Measurements from ENCODE around the gene OCSTAMP.

GRCh38 chr20:46590443-46590842, 40.0 kb upstream of the OCSTAMP start:
- no peak for TF ChIP-seq EZH2 (IDR thresholded peaks at IDR 0.05; ENCODE audit: insufficient read depth, low read length)
- no peak for TF ChIP-seq CTCF (IDR thresholded peaks at IDR 0.05; ENCODE audit: insufficient read depth, low read depth, low read length)

Data from astrocyte (in vitro differentiated cells and primary cell).